HUES64 (cell line): ENCODE data around the gene SLC1A3.

Experiments used
- H3K27ac ChIP-seq: 2 replicates; pipeline ENCODE4 v1.7.0; 2013; ENCODE audit warnings: low read depth, low read length, inconsistent platforms
- H3K27me3 ChIP-seq: 2 replicates; pipeline ENCODE4 v1.6.1; 2013; ENCODE audit warnings: mild to moderate bottlenecking, low read length; ENCODE audit not compliant: insufficient read depth
- H3K36me3 ChIP-seq: 2 replicates; pipeline ENCODE4 v1.6.1; 2013; ENCODE audit warnings: mild to moderate bottlenecking, low read length; ENCODE audit not compliant: insufficient read depth
- H3K4me1 ChIP-seq: 2 replicates; pipeline ENCODE4 v1.6.1; 2013; ENCODE audit warnings: mild to moderate bottlenecking, low read length, moderate library complexity; ENCODE audit not compliant: insufficient read depth
- H3K4me3 ChIP-seq: 2 replicates; pipeline ENCODE4 v1.5.1; 2013; ENCODE audit warnings: mild to moderate bottlenecking, low read length, moderate library complexity
- H3K9ac ChIP-seq: 2 replicates; pipeline ENCODE4 v1.6.1; 2013; ENCODE audit warnings: mild to moderate bottlenecking, low read depth, low read length
- H3K9me3 ChIP-seq: 2 replicates; pipeline ENCODE4 v1.6.1; 2013; ENCODE audit warnings: low read depth, low read length; ENCODE audit not compliant: insufficient read depth
- WGBS: fragments of 150-250, 120-280 bp; methylation state at CpG from one replicate; pipeline ENCODE4 v1.1.7; 2013; ENCODE audit warnings: missing lambda C conversion rate; 5-methylcytosine and 5-hydroxymethylcytosine counted together

Gene SLC1A3

DNA sequence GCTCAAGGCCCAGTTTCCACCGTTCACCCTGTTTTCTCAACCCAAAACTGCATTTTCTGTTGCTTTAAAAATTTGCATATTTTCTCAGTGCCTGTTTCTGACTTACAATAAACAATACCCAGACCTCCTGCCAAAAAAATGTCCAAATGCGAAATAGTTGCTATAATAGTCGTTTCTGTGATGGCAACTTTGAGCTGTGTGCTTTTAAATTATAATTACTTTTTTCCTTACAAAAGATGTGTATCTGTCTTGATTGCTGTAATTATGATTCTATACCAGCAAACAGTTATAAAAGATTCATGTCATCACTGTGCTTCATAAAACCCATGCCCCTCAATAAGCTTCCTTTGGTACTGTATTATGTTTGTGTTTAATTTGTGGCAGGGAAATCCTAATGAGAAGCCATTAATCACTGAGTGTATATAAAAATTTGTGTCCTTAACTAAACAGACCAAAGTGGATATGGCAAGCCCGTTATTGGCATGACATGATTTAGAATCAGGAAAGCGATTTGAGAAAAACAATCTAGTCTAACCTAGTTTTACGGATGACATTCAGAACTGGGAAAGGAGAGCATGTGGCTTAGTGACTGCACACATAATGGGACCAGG lies 5.4 kb upstream of the SLC1A3 start:
- 90% methylated on average over 5 of the region's 6 CpGs for WGBS
- H3K27me3 ChIP-seq: no peaks in the 10 kb centered on the region
- no peak overlapping the region for H3K9ac ChIP-seq
- peaks cover 48% of the 10 kb centered on the region for H3K4me1 ChIP-seq
- no peak overlapping the region for H3K4me3 ChIP-seq
- H3K27ac ChIP-seq: no peak overlapping the region
- no peaks in the 10 kb centered on the region for H3K9me3 ChIP-seq
- no peaks in the 10 kb centered on the region for H3K36me3 ChIP-seq

DNA sequence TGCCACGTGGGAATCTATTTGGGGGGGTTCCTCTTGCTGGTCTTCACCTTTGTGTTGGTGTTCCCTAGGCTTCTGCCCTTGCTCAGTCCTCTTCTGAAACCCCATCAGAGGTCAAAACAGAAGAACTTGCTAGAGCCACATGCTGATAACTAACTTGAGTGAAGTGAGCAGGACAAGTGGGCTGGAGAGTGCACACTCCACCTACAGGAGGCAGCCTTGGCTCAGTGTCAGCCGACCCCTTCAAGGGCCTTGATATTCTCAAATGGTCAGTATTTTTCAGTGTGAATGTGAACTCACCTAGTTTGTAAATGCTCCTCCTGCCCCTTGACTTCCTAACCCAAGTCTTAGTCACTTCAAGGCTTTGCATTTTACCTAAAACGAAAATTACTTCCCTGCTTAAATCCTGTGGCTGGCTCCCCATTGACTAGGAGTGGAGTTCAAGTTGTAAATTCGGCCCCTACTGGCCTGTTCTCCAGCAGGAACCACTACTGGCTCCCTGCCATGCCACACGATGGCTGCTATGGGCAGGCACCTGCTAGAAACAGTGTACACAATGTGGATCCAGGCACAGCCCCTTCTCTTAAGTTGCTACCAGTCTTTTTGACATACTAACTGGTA lies 3.6 kb upstream of the SLC1A3 start:
- peak overlapping the region; percentile 3; the same call in 1 of the 2 replicates for H3K27ac ChIP-seq
- WGBS: 39% methylated on average over 5 of the region's 5 CpGs

DNA sequence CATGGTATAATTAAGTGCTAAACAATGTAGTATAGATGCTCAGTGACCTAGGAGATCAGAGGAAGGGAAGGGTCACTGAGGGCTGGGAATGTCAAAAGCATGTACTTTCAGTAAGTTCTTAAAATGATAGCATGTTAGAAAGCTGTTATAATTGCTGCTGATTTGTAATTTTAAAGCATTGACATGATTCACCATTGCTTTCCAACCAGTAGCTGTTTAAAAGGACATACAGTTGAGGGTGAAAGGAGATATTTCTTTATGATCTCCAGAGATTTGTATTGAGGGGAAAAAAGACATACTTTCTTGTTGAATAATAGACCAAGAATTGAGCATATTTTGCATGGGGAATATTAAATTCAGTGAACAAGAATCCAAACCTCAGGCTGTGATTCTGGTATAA lies 1.2 kb upstream of the SLC1A3 start:
- Histone ChIP-seq H3K36me3 (peaks cover 18% of the 10 kb centered on the region), H3K27me3 (no peaks in the 10 kb centered on the region), H3K4me1 (peaks cover 64% of the 10 kb centered on the region), H3K4me3 (no peak overlapping the region), H3K9me3 (no peaks in the 10 kb centered on the region), H3K9ac (no peak overlapping the region), H3K27ac (no peak overlapping the region)

More for the DNA sequence above, 3.6 kb upstream of the SLC1A3 start:
- no peaks in the 10 kb centered on the region for H3K27me3 ChIP-seq
- H3K36me3 ChIP-seq: no peaks in the 10 kb centered on the region
- peaks cover 44% of the 10 kb centered on the region for H3K4me1 ChIP-seq
- no peak overlapping the region for H3K4me3 ChIP-seq
- no peak overlapping the region for H3K9ac ChIP-seq
- no peaks in the 10 kb centered on the region for H3K9me3 ChIP-seq

DNA sequence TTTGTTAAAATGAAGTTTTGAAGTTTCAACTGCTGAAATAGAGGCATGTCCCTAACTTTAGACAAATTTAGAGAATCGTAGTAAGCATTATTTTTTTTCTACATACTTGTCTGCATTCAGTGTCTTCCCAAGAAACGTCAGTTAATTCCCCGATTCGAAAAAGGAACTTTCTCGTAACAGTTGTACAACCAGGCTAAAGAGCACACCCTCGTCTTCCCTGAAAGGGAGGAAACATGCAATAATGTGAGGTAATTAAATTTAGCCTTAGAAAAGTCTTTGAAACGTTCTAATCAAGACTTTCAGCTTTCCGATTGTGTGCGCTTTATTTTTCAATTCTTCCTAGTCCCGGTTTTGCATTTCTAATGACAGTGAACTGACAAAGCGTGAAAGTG lies 374 bp upstream of the SLC1A3 start:
- peaks cover 56% of the 10 kb centered on the region for H3K4me1 ChIP-seq
- WGBS: 33% methylated on average over 11 of the region's 11 CpGs
- no peak overlapping the region for H3K27ac ChIP-seq
- peaks cover 26% of the 10 kb centered on the region for H3K36me3 ChIP-seq
- H3K9ac ChIP-seq: peak overlapping the region; percentile 83
- H3K27me3 ChIP-seq: no peaks in the 10 kb centered on the region
- H3K4me3 ChIP-seq: peak overlapping the region; percentile 84
- H3K9me3 ChIP-seq: no peaks in the 10 kb centered on the region

DNA sequence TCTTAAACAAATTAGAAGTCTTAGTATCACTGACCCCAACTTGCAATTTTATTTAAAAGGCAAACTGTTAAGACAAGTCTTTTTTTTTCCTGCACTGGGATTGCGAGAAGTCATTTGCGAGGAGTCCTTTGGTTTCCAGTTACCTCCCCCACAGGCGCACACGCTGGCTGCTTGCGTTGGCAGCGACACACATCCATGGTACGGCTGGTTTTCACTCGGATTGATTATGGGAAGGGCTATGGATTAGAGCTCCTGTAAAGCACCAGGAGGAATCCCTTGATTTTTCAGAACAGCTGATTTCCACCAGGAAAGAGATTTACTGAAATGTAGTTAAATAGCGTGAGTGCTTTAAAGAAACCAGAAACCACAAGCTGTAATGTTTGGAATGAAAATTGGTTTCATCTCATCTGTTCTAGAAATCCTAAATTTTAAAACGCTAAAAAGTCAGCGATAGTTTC lies 737 bp downstream of the SLC1A3 start:
- Histone ChIP-seq H3K4me1 (peaks cover 53% of the 10 kb centered on the region), H3K36me3 (peaks cover 36% of the 10 kb centered on the region), H3K27me3 (no peaks in the 10 kb centered on the region), H3K9ac (peak overlapping the region; percentile 83), H3K9me3 (no peaks in the 10 kb centered on the region), H3K4me3 (peak overlapping the region; percentile 84), H3K27ac (0 out of 2 replicates have a peak overlapping the region, but pooled peaks have one; percentile 19)
- WGBS: 1% methylated on average over 11 of the region's 11 CpGs

DNA sequence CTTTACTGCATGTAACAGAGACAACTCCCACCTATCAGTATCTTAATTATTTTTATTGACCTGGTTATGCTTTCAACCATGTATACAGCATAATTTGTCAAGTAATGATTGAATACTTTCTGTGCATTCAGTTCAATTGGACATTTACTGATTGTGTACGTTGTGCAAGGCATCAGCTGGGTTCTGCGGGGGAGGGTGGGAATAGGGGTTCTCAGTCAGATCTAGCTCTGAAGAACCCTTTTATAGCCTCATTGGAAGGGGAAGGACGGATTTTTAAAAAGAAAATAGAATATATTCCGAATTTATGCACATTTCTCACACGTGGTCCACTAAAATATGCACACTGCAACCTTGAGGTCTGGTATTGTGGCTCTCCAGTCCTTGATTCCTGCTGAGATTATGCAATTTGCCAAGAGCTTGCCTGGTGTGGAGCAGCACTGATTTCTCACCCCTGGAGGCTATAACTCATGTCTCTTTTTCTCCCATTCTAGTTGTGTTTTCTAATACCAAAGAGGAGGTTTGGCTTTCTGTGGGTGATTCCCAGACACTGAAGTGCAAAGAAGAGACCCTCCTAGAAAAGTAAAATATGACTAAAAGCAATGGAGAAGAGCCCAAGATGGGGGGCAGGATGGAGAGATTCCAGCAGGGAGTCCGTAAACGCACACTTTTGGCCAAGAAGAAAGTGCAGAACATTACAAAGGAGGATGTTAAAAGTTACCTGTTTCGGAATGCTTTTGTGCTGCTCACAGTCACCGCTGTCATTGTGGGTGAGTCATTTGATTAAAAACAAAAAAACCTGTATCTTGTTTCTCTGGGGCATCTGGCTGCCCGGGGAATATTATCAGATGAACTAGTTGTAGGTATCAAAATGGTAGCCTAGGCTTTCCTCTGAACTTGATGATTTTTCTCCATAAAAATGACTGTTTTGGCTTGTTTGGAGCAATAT lies 1.7 kb downstream of the SLC1A3 start:
- Histone ChIP-seq H3K36me3 (peaks cover 44% of the 10 kb centered on the region), H3K4me1 (peaks cover 50% of the 10 kb centered on the region), H3K27ac (no peak overlapping the region), H3K4me3 (peak overlapping the region; percentile 84), H3K27me3 (no peaks in the 10 kb centered on the region), H3K9ac (peak overlapping the region; percentile 83; the same call in 1 of the 2 replicates), H3K9me3 (no peaks in the 10 kb centered on the region)
- 43% methylated on average over 9 of the region's 10 CpGs for WGBS

DNA sequence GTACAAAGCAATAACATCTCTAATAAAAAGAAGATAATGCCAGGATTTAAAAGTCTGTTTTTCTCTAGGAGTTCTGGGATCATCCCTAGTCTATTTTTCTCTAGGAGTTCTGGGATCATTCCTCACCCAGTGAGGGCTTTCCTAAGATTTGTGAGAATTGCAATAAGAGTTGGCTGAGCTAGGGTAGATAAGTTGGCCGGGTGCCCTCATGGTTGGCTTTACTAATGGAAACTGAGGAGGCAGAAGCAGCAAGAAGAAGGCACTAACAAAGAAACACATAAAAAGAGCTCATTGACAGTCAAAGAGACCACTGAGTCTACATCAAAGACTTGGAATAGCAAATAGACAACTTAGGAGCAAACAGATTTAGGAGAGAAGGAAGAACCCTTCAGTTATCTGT lies 4.2 kb downstream of the SLC1A3 start:
- Histone ChIP-seq H3K27ac (no peak overlapping the region), H3K9me3 (no peaks in the 10 kb centered on the region), H3K9ac (no peak overlapping the region), H3K4me3 (no peak overlapping the region), H3K4me1 (peaks cover 41% of the 10 kb centered on the region), H3K27me3 (no peaks in the 10 kb centered on the region), H3K36me3 (peaks cover 50% of the 10 kb centered on the region)
- 80% methylated on average over 1 of the region's 1 CpG for whole genome bisulfite sequencing

DNA sequence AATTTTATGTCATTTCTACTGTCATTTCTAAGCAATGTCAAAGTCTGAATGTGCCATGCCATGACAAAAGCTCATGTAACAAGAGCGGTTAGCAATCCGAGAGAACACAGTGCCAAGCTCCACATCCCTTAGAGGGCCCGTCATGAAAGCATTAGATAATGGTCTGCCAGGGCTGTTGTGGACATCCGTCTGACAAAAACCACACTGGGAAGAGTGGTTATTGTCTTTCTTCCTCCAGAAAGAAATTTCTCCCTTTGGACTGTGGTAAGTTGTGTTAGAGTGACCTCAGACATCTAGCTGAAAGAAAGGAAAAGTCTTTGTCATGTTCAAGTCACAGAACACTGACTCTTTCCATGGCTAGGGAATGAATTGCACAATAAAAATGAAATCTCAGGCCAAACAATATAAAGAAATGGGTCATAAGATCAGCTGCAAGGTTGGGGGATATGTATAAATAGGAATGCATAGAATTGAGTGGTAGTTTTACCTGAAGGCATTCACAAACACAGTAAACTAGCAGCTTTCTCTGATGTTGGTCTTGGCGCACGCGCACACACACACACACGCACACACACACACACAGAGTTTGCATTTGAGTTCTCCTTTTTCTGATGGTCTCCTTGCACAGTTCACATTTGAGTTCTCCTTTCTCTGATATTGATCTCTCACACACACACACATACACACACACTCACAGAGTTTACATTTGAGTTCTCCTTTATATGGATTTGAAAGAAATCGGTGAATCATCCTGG lies 5.3 kb downstream of the SLC1A3 start:
- WGBS: 96% methylated on average over 9 of the region's 9 CpGs
- H3K4me3 ChIP-seq: no peak overlapping the region

DNA sequence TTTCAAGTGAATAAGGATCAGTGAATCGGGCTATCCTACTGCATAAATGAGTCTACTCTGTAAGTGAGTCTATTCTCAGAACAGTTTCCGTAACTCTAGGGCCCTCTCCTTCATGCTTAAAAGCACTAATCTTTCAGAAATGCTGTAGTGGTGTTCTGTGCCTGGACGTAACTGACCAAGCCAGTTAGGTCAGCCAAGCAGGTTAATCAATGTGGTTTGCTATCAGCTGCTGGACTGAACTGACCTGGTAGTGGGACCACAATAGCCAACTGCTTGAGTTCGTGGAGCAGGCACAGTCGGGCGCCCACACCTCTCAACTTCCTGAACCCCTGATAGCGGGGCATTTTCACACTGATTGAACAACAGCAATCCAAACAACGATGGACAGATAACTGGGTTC lies 6.8 kb downstream of the SLC1A3 start:
- no peak overlapping the region for H3K27ac ChIP-seq
- no peak overlapping the region for H3K9ac ChIP-seq
- no peaks in the 10 kb centered on the region for H3K9me3 ChIP-seq
- 89% methylated on average over 8 of the region's 8 CpGs for WGBS
- H3K4me1 ChIP-seq: peaks cover 48% of the 10 kb centered on the region
- no peaks in the 10 kb centered on the region for H3K27me3 ChIP-seq
- peaks cover 50% of the 10 kb centered on the region for H3K36me3 ChIP-seq
- no peak overlapping the region for H3K4me3 ChIP-seq

More for the DNA sequence above, 5.3 kb downstream of the SLC1A3 start:
- Histone ChIP-seq H3K9me3 (no peaks in the 10 kb centered on the region), H3K9ac (no peak overlapping the region), H3K27ac (no peak overlapping the region), H3K36me3 (peaks cover 50% of the 10 kb centered on the region), H3K27me3 (no peaks in the 10 kb centered on the region), H3K4me1 (peaks cover 41% of the 10 kb centered on the region)

DNA sequence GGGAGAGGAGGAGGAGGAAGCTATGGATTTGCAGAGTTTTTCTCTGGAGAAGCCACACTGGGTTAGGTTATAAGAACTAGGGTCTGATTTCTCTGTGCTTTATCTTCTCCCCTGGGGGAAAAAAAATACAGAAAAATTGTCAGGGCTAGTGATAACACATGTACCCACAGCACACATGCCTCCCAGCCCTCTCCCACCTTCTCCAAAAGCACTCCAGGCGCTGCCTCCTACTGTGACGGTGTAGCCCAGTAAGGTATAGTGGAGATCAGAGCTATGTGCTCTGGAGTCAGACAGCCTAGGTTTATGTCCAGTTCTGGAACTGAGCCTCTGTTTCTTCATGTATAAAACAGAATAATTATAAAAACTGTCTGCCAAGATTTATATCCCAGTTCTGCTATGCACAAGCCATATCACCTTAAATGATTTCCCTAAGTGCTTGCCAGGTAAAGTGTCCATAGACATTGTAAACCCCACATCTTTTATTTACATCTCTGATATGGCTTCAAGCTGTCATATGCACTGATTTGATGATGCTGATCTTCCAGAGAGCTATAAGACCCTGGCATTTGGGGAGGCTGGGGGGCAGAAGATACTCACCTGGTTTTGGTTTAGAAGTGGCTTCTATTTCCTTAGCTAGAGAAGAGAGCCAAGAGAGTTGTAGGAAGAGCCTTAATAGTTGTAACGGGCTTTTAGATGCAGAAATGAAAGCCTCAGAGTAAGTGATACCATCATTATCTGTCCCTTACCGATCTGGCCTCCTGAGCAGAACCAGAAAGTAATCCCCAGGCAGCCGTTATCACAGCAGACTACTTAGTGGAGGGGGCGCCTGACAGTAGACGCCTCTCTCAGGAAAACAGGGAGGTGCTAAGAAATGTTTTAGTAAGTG lies 7.6 kb downstream of the SLC1A3 start:
- 86% methylated on average over 7 of the region's 7 CpGs for WGBS
- H3K9me3 ChIP-seq: no peaks in the 10 kb centered on the region
- H3K27ac ChIP-seq: no peak overlapping the region
- peaks cover 44% of the 10 kb centered on the region for H3K36me3 ChIP-seq
- no peak overlapping the region for H3K9ac ChIP-seq
- no peak overlapping the region for H3K4me3 ChIP-seq
- peaks cover 46% of the 10 kb centered on the region for H3K4me1 ChIP-seq
- no peaks in the 10 kb centered on the region for H3K27me3 ChIP-seq
